GM18870 (cell line): ENCODE measurements around the gene TSHZ3.

Experiments
- ATAC-seq: cut with Tn5 transposase; IDR thresholded peaks from one replicate; pipeline ENCODE4 v1.9.1; 2021; ENCODE audit warnings: moderate library complexity; ENCODE audit not compliant: unreplicated experiment

Gene TSHZ3

GRCh38 chr19:31354799-31355664 is 5.8 kb upstream of the TSHZ3 start:
- ATAC-seq = no peak

- ATAC-seq = no peak
Measured at GRCh38 chr19:31354316-31354715, 5.1 kb upstream of the TSHZ3 start.

GRCh38 chr19:31353833-31354232 is 4.6 kb upstream of the TSHZ3 start:
- no peak for ATAC-seq

- no peak for ATAC-seq
Measured at GRCh38 chr19:31352782-31353651, 3.8 kb upstream of the TSHZ3 start.

- no peak for ATAC-seq
Measured at GRCh38 chr19:31352296-31352781, 3.1 kb upstream of the TSHZ3 start.

GRCh38 chr19:31351855-31352195 is 2.6 kb upstream of the TSHZ3 start:
- ATAC-seq = no peak

- ATAC-seq = no peak
Measured at GRCh38 chr19:31351056-31351854, 2.0 kb upstream of the TSHZ3 start.

GRCh38 chr19:31350693-31351055 is 1.4 kb upstream of the TSHZ3 start:
- no peak for ATAC-seq

GRCh38 chr19:31350033-31350692 is 927 bp upstream of the TSHZ3 start:
- ATAC-seq = no peak

GRCh38 chr19:31348481-31349159 is 616 bp downstream of the TSHZ3 start:
- ATAC-seq = no peak

- ATAC-seq = no peak
Measured at GRCh38 chr19:31347828-31348392, 1.3 kb downstream of the TSHZ3 start.

- no peak for ATAC-seq
Measured at GRCh38 chr19:31347354-31347753, 1.9 kb downstream of the TSHZ3 start.

- ATAC-seq = no peak
Measured at GRCh38 chr19:31346184-31347059, 2.8 kb downstream of the TSHZ3 start.

GRCh38 chr19:31344403-31344802 is 4.8 kb downstream of the TSHZ3 start:
- no peak for ATAC-seq

GRCh38 chr19:31342926-31343325 is 6.3 kb downstream of the TSHZ3 start:
- no peak for ATAC-seq

GRCh38 chr19:31340042-31341025 is 8.9 kb downstream of the TSHZ3 start:
- ATAC-seq = no peak

- no peak for ATAC-seq
Measured at GRCh38 chr19:31339411-31339810, 9.8 kb downstream of the TSHZ3 start.
